Fibroblast of pulmonary artery (primary cell): ENCODE measurements around the gene FBXO45.
"Not testable (repeated sequence)": the region's sequence is repeated elsewhere in the genome, so short reads cannot be mapped to it uniquely, and the experiment has no call there.

Experiments
- DNase-seq: peaks from one replicate; pipeline ENCODE4 v3.0.0-alpha.2; 2010; ENCODE audit warnings: low read depth
- H3K4me3 ChIP-seq: replicated peaks from 2 replicates; pipeline ENCODE4 v1.5.1; 2011; ENCODE audit warnings: low read depth, mild to moderate bottlenecking, control low read depth, low read length, moderate library complexity
- CTCF ChIP-seq: IDR thresholded peaks from 2 replicates; pipeline ENCODE4 v1.5.1; 2011; ENCODE audit warnings: mild to moderate bottlenecking, control low read depth, low read length, inconsistent platforms; ENCODE audit errors: missing control alignments

FBXO45 gene

GRCh38 chr3:196617256-196617655, 48.8 kb downstream of the FBXO45 start:
- DNase-seq: no peak
- no peak for TF ChIP-seq CTCF
- no peak overlapping the region for H3K4me3 ChIP-seq

GRCh38 chr3:196619223-196619622, 50.8 kb downstream of the FBXO45 start:
- DNase-seq: no peak
- H3K4me3 ChIP-seq: no peak overlapping the region
- no peak for TF ChIP-seq CTCF

- not testable (repeated sequence) for DNase-seq, H3K4me3 ChIP-seq
These were observed 51.2 kb downstream of the FBXO45 start for GRCh38 chr3:196619627-196620026.

- no peak overlapping the region for H3K4me3 ChIP-seq
- peak; percentile 24 for DNase-seq
- no peak for TF ChIP-seq CTCF
These were observed 51.7 kb downstream of the FBXO45 start for GRCh38 chr3:196620161-196620604.

GRCh38 chr3:196620684-196621083, 52.2 kb downstream of the FBXO45 start:
- no peak overlapping the region for H3K4me3 ChIP-seq
- TF ChIP-seq CTCF: no peak
- no peak for DNase-seq

- DNase-seq: no peak
- no peak overlapping the region for H3K4me3 ChIP-seq
- no peak for TF ChIP-seq CTCF
These were observed 53.2 kb downstream of the FBXO45 start for GRCh38 chr3:196621611-196622010.

- TF ChIP-seq CTCF: no peak
- no peak for DNase-seq
- H3K4me3 ChIP-seq: no peak overlapping the region
These were observed 55.8 kb downstream of the FBXO45 start for GRCh38 chr3:196624067-196624790.
